Stomach (tissue), 4 donors: ENCODE measurements around the gene C8B.

Experiments used
- CTCF ChIP-seq, 7 experiments: fragments of 450-650 bp in 4 of 7; fragments of 200-600 bp in 3 of 7; sonication (generic) in 3 of 7; IDR thresholded peaks; one replicate each; pipeline ENCODE4 v1.5.1; 2016 to 2019; ENCODE audit warnings: antibody characterized with exemption in 7 of 7, control low read depth in 2 of 7, mild to moderate bottlenecking in 1 of 7
- POLR2A ChIP-seq, 4 donors: fragments of 450-650 bp; IDR thresholded peaks; one replicate each; pipeline ENCODE4 v1.6.1; 2016; ENCODE audit warnings: antibody characterized with exemption in 4 of 4, control low read depth in 2 of 4, mild to moderate bottlenecking in 1 of 4, moderate library complexity in 1 of 4
- POLR2AphosphoS5 ChIP-seq, 3 donors: sonication (generic); formaldehyde crosslinking; IDR thresholded peaks; one replicate each; pipeline ENCODE4 v1.6.1; 2016; ENCODE audit warnings: antibody characterized with exemption in 3 of 3

GRCh38 chr1:56983484-56983883 is 17.7 kb upstream of the C8B start:
- no peak for TF ChIP-seq CTCF (IDR thresholded peaks at IDR 0.05)
- TF ChIP-seq POLR2AphosphoS5 (IDR thresholded peaks at IDR 0.05): no peak
- no peak for TF ChIP-seq POLR2A (IDR thresholded peaks at IDR 0.05)
